SU-DHL-6 (cell line): Measurements from ENCODE around the gene NFKBIA.

Experiments
- H2AFZ ChIP-seq: fragments of 200-600 bp; sonication (generic); 2 replicates; pipeline ENCODE4 v1.6.1; 2014; ENCODE audit warnings: low read depth, mild to moderate bottlenecking, moderate library complexity, mixed read lengths, antibody characterized with exemption, low read length; ENCODE audit not compliant: severe bottlenecking
- H3F3A ChIP-seq: fragments of 200-600 bp; shearing (Covaris generic); 2 replicates; pipeline ENCODE4 v1.6.0; 2016; ENCODE audit warnings: antibody characterized with exemption, mild to moderate bottlenecking; ENCODE audit not compliant: insufficient read depth
- H3K27ac ChIP-seq: fragments of 200-600 bp; sonication (generic); 2 replicates; pipeline ENCODE4 v1.5.1; 2016; ENCODE audit warnings: low read depth, mild to moderate bottlenecking, low read length, moderate library complexity, mixed read lengths
- H3K27me3 ChIP-seq: fragments of 200-600 bp; sonication (generic), shearing (Covaris generic); 2 replicates; pipeline ENCODE4 v1.6.0; 2014; ENCODE audit warnings: mild to moderate bottlenecking, low read length
- H3K36me3 ChIP-seq: fragments of 200-600 bp; sonication (generic); 2 replicates; pipeline ENCODE4 v1.6.1; 2014; ENCODE audit warnings: mild to moderate bottlenecking, low read length, mixed read lengths
- H3K4me2 ChIP-seq: fragments of 300-600, 200-600 bp; shearing (Covaris generic), sonication (generic); 2 replicates; pipeline ENCODE4 v1.6.0; 2014; ENCODE audit warnings: low read length, low read depth, mild to moderate bottlenecking; ENCODE audit not compliant: poor library complexity, severe bottlenecking
- H3K4me3 ChIP-seq: fragments of 200-600 bp; sonication (generic); 2 replicates; pipeline ENCODE4 v1.5.1; 2014; ENCODE audit warnings: antibody characterized with exemption, low read length, mild to moderate bottlenecking, mixed read lengths; ENCODE audit not compliant: insufficient read depth, poor library complexity, severe bottlenecking
- H3K79me2 ChIP-seq: fragments of 200-600 bp; sonication (generic); 2 replicates; pipeline ENCODE4 v1.6.1; 2014; ENCODE audit warnings: mild to moderate bottlenecking, low read length, moderate library complexity; ENCODE audit not compliant: insufficient read depth
- H3K9ac ChIP-seq: fragments of 200-600 bp; sonication (generic); 2 replicates; pipeline ENCODE4 v1.7.0; 2014; ENCODE audit warnings: mild to moderate bottlenecking, low read length
- H3K9me2 ChIP-seq: fragments of 200-600 bp; sonication (generic); replicated peaks from 2 replicates; pipeline ENCODE4 v1.6.1; 2014; ENCODE audit warnings: low read length; ENCODE audit not compliant: insufficient read depth
- H3K9me3 ChIP-seq: fragments of 200-600 bp; sonication (generic); 2 replicates; pipeline ENCODE4 v1.6.1; 2014; ENCODE audit warnings: low read length, mixed read lengths; ENCODE audit not compliant: insufficient read depth
- H4K20me1 ChIP-seq: fragments of 200-600 bp; sonication (generic); 2 replicates; pipeline ENCODE4 v1.6.1; 2014; ENCODE audit warnings: low read depth, mild to moderate bottlenecking, antibody characterized with exemption, low read length, moderate library complexity, mixed read lengths
- EZH2phosphoT487 ChIP-seq: fragments of 200-600 bp; sonication (generic), shearing (Covaris generic); conservative IDR thresholded peaks from 2 replicates; pipeline ENCODE4 v1.6.1; 2018; ENCODE audit warnings: mild to moderate bottlenecking, antibody characterized with exemption, low read length, moderate library complexity, mixed read lengths
- TF ChIP-seq, protein P1 (sequence below): fragments of 200-600 bp; sonication (generic); IDR thresholded peaks from one replicate; pipeline ENCODE4 v1.5.1; 2017; ENCODE audit warnings: antibody characterized with exemption, mild to moderate bottlenecking, low read length, moderate library complexity; ENCODE audit not compliant: insufficient read depth, poor library complexity, severe bottlenecking

The NFKBIA gene

DNA sequence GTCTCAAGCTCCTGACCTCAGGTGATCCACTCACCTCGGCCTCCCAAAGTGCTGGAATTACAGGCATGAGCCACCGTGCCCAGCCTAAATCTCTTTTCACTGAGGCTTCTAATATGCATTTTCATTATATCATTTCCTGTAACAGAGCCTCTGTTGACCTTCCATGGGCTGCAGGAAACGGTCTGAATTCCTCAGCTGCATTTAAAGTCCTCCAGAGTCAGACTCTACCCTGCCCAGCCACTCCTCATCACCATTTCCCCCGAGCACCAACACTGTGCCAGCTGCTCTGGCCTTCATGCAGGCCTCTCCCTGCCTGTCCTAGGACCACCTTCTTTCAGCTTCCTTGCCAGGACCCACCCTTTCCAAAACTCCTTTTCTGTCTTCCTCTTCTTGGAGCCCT lies 9.8 kb upstream of the NFKBIA start:
- Histone ChIP-seq H3K9me2 (no peaks in the 10 kb centered on the region), H3K27me3 (no peaks in the 10 kb centered on the region), H3K27ac (no peak overlapping the region), H3K9ac (no peak overlapping the region), H3K4me2 (no peak overlapping the region), H3K4me3 (no peak overlapping the region), H3K79me2 (no peaks in the 10 kb centered on the region), H4K20me1 (no peaks in the 10 kb centered on the region), H3K9me3 (no peaks in the 10 kb centered on the region), H3K36me3 (no peaks in the 10 kb centered on the region), H2AFZ (no peak overlapping the region), H3F3A (no peaks in the 10 kb centered on the region)
- TF ChIP-seq EZH2phosphoT487 = no peak
- TF ChIP-seq, protein P1, sequence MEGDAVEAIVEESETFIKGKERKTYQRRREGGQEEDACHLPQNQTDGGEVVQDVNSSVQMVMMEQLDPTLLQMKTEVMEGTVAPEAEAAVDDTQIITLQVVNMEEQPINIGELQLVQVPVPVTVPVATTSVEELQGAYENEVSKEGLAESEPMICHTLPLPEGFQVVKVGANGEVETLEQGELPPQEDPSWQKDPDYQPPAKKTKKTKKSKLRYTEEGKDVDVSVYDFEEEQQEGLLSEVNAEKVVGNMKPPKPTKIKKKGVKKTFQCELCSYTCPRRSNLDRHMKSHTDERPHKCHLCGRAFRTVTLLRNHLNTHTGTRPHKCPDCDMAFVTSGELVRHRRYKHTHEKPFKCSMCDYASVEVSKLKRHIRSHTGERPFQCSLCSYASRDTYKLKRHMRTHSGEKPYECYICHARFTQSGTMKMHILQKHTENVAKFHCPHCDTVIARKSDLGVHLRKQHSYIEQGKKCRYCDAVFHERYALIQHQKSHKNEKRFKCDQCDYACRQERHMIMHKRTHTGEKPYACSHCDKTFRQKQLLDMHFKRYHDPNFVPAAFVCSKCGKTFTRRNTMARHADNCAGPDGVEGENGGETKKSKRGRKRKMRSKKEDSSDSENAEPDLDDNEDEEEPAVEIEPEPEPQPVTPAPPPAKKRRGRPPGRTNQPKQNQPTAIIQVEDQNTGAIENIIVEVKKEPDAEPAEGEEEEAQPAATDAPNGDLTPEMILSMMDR = no peak

DNA sequence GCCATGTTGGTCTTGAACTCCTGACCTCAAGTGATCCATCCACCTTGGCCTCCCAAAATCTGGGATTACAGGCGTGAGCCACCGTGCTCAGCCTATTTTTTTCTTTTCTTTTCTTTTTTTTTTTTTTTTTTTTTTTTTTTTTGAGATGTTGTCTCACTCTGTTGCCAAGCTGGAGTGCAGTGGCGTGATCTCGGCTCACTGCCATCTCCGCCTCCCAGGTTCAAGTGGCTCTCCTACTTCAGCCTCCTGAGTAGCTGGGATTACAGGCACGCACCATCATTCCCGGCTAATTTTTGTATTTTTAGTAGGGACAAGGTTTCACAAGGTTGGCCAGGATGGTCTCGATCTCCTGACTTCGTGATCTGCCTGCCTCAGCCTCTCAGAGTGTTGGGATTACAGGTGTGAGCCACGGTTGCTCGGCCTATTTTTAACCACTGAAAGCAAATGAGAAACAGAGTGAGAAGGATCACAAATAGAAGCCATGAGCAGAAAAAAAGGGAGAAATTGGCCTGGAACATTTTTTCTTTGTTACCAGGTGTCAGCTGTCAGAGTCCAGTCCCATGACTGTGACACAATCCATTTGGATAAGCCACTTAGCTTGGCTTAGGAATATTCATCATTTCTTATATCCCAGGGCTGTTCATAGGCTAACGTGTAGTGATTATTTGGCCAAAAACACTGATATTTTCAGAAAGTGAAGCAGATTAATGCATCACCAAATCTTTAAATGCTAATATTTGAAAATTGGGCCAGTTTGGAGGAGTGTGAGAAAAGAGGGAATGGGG lies 7.9 kb upstream of the NFKBIA start:
- H3K9ac ChIP-seq = no peak overlapping the region
- no peak overlapping the region for H3K27ac ChIP-seq
- no peaks in the 10 kb centered on the region for H3K9me3 ChIP-seq
- no peaks in the 10 kb centered on the region for H3K9me2 ChIP-seq
- H3K4me3 ChIP-seq = no peak overlapping the region
- H3K4me2 ChIP-seq = no peak overlapping the region
- H3K36me3 ChIP-seq = no peaks in the 10 kb centered on the region
- H3K79me2 ChIP-seq = no peaks in the 10 kb centered on the region
- no peak overlapping the region for H2AFZ ChIP-seq
- no peaks in the 10 kb centered on the region for H4K20me1 ChIP-seq
- TF ChIP-seq EZH2phosphoT487 = no peak
- TF ChIP-seq, protein P1 = no peak
- no peaks in the 10 kb centered on the region for H3K27me3 ChIP-seq
- no peaks in the 10 kb centered on the region for H3F3A ChIP-seq

DNA sequence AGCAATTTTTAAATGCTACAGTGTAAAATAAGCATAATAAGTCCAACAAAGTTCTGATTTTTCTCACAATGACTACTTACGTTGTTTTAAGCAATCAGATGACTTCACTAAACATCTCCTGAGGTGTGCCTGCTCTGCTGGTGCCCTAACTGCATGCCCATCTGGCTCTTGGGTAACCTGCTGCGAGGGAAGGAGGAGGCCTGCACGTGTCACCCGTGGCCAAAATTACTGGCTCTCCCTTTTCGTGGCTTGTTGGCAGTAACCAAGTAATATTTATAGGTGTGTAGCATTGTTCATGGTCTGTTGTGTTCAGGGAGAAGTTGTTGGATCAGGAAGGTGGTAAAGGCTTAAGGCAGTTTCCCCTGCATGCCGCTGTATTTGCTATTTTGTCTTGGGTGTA lies 6.3 kb upstream of the NFKBIA start:
- Histone ChIP-seq H3F3A (peaks cover 9% of the 10 kb centered on the region), H3K79me2 (no peaks in the 10 kb centered on the region), H3K4me3 (no peak overlapping the region), H3K36me3 (no peaks in the 10 kb centered on the region), H4K20me1 (no peaks in the 10 kb centered on the region), H3K9me3 (no peaks in the 10 kb centered on the region), H3K4me2 (no peak overlapping the region), H3K27me3 (no peaks in the 10 kb centered on the region), H3K9ac (no peak overlapping the region), H3K27ac (no peak overlapping the region), H3K9me2 (no peaks in the 10 kb centered on the region), H2AFZ (no peak overlapping the region)
- TF ChIP-seq, protein P1 = no peak
- no peak for TF ChIP-seq EZH2phosphoT487
